Prostate gland (tissue), 2 donors: Measurements from ENCODE around the gene SIVA1. TPM values are rescaled to one million over a fixed set of nuclear protein-coding genes. Genes with fewer than 3 reads are reported as not detected.

Experiments
- DNase-seq: peaks from one replicate; pipeline ENCODE4 v3.0.0-alpha.2; 2019; ENCODE audit warnings: low spot score
- H3K27ac ChIP-seq, 2 donors: fragments of 200-600 bp; sonication (generic); 2 replicates each; pipeline ENCODE4 v1.5.1; 2017 to 2019
- H3K27me3 ChIP-seq: fragments of 200-600 bp; sonication (generic); replicated peaks from 2 replicates; pipeline ENCODE4 v1.5.1; 2019; ENCODE audit not compliant: insufficient read depth
- H3K36me3 ChIP-seq, 2 donors: fragments of 200-600 bp; sonication (generic); 1 replicate in 1 of 2; 2 replicates in 1 of 2; pipeline versions ENCODE4 v1.5.1 to v1.8.1; 2017 to 2019
- H3K4me1 ChIP-seq: fragments of 200-600 bp; sonication (generic); replicated peaks from 2 replicates; pipeline ENCODE4 v1.5.1; 2019
- H3K4me3 ChIP-seq, 2 donors: fragments of 200-600 bp; sonication (generic); 2 replicates each; pipeline ENCODE4 v1.5.1; 2017 to 2019
- H3K9me3 ChIP-seq: fragments of 200-600 bp; sonication (generic); 2 replicates; pipeline ENCODE4 v1.5.1; 2017
- CTCF ChIP-seq, 4 experiments: fragments of 200-600 bp in 2 of 4; fragments of 450-650 bp in 2 of 4; sonication (generic) in 2 of 4; IDR thresholded peaks; 1 replicate in 3 of 4; 2 replicates in 1 of 4; pipeline ENCODE4 v1.5.1; 2016 to 2019; ENCODE audit warnings: antibody characterized with exemption in 4 of 4, mild to moderate bottlenecking in 2 of 4, moderate library complexity in 2 of 4
- POLR2A ChIP-seq: fragments of 450-650 bp; IDR thresholded peaks from one replicate; pipeline ENCODE4 v1.6.1; 2016; ENCODE audit warnings: antibody characterized with exemption, mild to moderate bottlenecking
- POLR2AphosphoS5 ChIP-seq: sonication (generic); formaldehyde crosslinking; IDR thresholded peaks from one replicate; pipeline ENCODE4 v1.6.1; 2017; ENCODE audit warnings: antibody characterized with exemption
- WGBS: methylation state at CpG from one replicate; pipeline ENCODE4 v1.1.5; 2018; 5-methylcytosine and 5-hydroxymethylcytosine counted together
- intact Hi-C: fragments of 100-400 bp; cut with DNase I; formaldehyde crosslinking; loops from one replicate; pipeline ENCODE4 v1.14.2; 2022
- total RNA-seq, 2 donors: library from RNA; depleted of rRNA; stranded (reverse); fragments of >200 nt; gene quantifications; one replicate each; pipeline ENCODE4 v1.1.0, GENCODE V29; 2016

The SIVA1 gene
- total RNA-seq, 2 donors from 2014 or later: 249 to 514 TPM

GRCh38 chr14:104723651-104724406 lies 29.1 kb upstream of the SIVA1 start, which contains the start of gene ADSS1:
TSS of gene ADSS1 (plus strand) at chr14:104724229. CDS start at chr14:104724271, 42 bp downstream.
- H3K9me3 ChIP-seq: no peaks in the 10 kb centered on the region
- no peaks in the 10 kb centered on the region for H3K36me3 ChIP-seq
- H3K4me3 ChIP-seq: peak within 1 kb of the TSS; percentile 67 to 73
- intact Hi-C loops: no loop called here
- peak within 1 kb of the TSS; percentile 40 to 56 for H3K27ac ChIP-seq
- H3K4me1 ChIP-seq: no peaks in the 10 kb centered on the region
- 3% methylated on average over 66 of the region's 82 CpGs for WGBS
- no peaks in the 10 kb centered on the region for H3K27me3 ChIP-seq
- TF ChIP-seq CTCF (IDR thresholded peaks at IDR 0.05) (peak; percentile 79 to 95 (median 84)), POLR2A (peak; percentile 56), POLR2AphosphoS5 (no peak)
- peak; percentile 44 for DNase-seq

GRCh38 chr14:104724407-104724980 lies 28.5 kb upstream of the SIVA1 start:
- Histone ChIP-seq H3K9me3 (no peaks in the 10 kb centered on the region), H3K27me3 (no peaks in the 10 kb centered on the region), H3K4me3 (peak overlapping the region; percentile 67 to 73), H3K36me3 (no peaks in the 10 kb centered on the region), H3K4me1 (no peaks in the 10 kb centered on the region), H3K27ac (peak overlapping the region; percentile 40 to 56)
- WGBS: 6% methylated on average over 26 of the region's 27 CpGs
- no peak for DNase-seq
- TF ChIP-seq CTCF (IDR thresholded peaks at IDR 0.05) (no peak), POLR2A (no peak), POLR2AphosphoS5 (no peak)
- intact Hi-C loops: no loop called here

GRCh38 chr14:104724981-104725771 lies 27.8 kb upstream of the SIVA1 start:
- Histone ChIP-seq H3K27me3 (no peaks in the 10 kb centered on the region), H3K4me3 (peak overlapping the region; percentile 67 to 73), H3K9me3 (no peaks in the 10 kb centered on the region), H3K27ac (peak overlapping the region in 1 of 2 donors; percentile 56), H3K36me3 (no peaks in the 10 kb centered on the region), H3K4me1 (no peaks in the 10 kb centered on the region)
- no peak for DNase-seq
- intact Hi-C loops: no loop called here
- 41% methylated on average over 19 of the region's 24 CpGs for WGBS
- TF ChIP-seq POLR2A (no peak), POLR2AphosphoS5 (no peak), CTCF (IDR thresholded peaks at IDR 0.05) (no peak)

GRCh38 chr14:104725772-104726548 lies 27.0 kb upstream of the SIVA1 start:
- H3K36me3 ChIP-seq: no peaks in the 10 kb centered on the region
- TF ChIP-seq POLR2AphosphoS5: no peak
- TF ChIP-seq CTCF (IDR thresholded peaks at IDR 0.05): no peak
- TF ChIP-seq POLR2A: no peak
- intact Hi-C loops: no loop called here
- H3K4me3 ChIP-seq: no peak overlapping the region
- 83% methylated on average over 20 of the region's 25 CpGs for WGBS
- DNase-seq: no peak
- H3K27ac ChIP-seq: no peak overlapping the region
- H3K9me3 ChIP-seq: no peaks in the 10 kb centered on the region
- H3K4me1 ChIP-seq: no peaks in the 10 kb centered on the region
- no peaks in the 10 kb centered on the region for H3K27me3 ChIP-seq
